Astrocyte (in vitro differentiated cells and primary cell): Measurements from ENCODE around the gene CPAMD8. TPM values are rescaled to one million over a fixed set of nuclear protein-coding genes. Genes with fewer than 3 reads are reported as not detected.

Experiments
- DNase-seq: peaks from one replicate; pipeline ENCODE4 v3.0.0-alpha.2; 2010; ENCODE audit warnings: low read depth
- FAIRE-seq: peaks from 2 replicates; lab custom pipeline; 2011; peaks lifted over from hg19 to GRCh38; lab: Jason Lieb, UNC
- H2AFZ ChIP-seq: 2 replicates; pipeline ENCODE4 v1.6.0; 2012; ENCODE audit warnings: low read depth, low read length, inconsistent platforms
- H3K27ac ChIP-seq: 2 replicates; pipeline ENCODE4 v1.5.1; 2011; ENCODE audit warnings: low read depth, low read length, inconsistent platforms
- H3K27me3 ChIP-seq: 2 replicates; pipeline ENCODE4 v1.6.0; 2011; ENCODE audit warnings: low read length, inconsistent platforms; ENCODE audit not compliant: insufficient read depth
- H3K36me3 ChIP-seq: 2 replicates; pipeline ENCODE4 v1.5.1; 2011; ENCODE audit warnings: low read length, inconsistent platforms; ENCODE audit not compliant: insufficient read depth
- H3K4me1 ChIP-seq: 2 replicates; pipeline ENCODE4 v1.5.1; 2011; ENCODE audit warnings: low read length, inconsistent platforms; ENCODE audit not compliant: insufficient read depth
- H3K4me2 ChIP-seq: 2 replicates; pipeline ENCODE4 v1.6.0; 2012; ENCODE audit warnings: low read length, inconsistent platforms
- H3K4me3 ChIP-seq: 2 replicates; pipeline ENCODE4 v1.5.1; 2011; ENCODE audit warnings: low read depth, mild to moderate bottlenecking, low read length, inconsistent platforms; ENCODE audit not compliant: insufficient read depth
- H3K79me2 ChIP-seq: 2 replicates; pipeline ENCODE4 v1.6.0; 2012; ENCODE audit warnings: mild to moderate bottlenecking, low read length, inconsistent platforms; ENCODE audit not compliant: insufficient read depth
- H3K9ac ChIP-seq: 2 replicates; pipeline ENCODE4 v1.6.0; 2012; ENCODE audit warnings: mild to moderate bottlenecking, low read length, inconsistent platforms
- H3K9me3 ChIP-seq: 2 replicates; pipeline ENCODE4 v1.5.1; 2012; ENCODE audit warnings: low read depth, mild to moderate bottlenecking, low read length, inconsistent platforms; ENCODE audit not compliant: insufficient read depth
- H4K20me1 ChIP-seq: 2 replicates; pipeline ENCODE4 v1.6.0; 2012; ENCODE audit warnings: low read length, inconsistent platforms; ENCODE audit not compliant: insufficient read depth
- H3K27ac Mint-ChIP-seq: one replicate; pipeline ENCODE4 v1.8.0; 2021; ENCODE audit warnings: mild to moderate bottlenecking, mixed read lengths; ENCODE audit not compliant: unreplicated experiment
- H3K27me3 Mint-ChIP-seq: one replicate; pipeline ENCODE4 v1.8.0; 2021; ENCODE audit warnings: low read depth, mixed read lengths; ENCODE audit not compliant: unreplicated experiment
- H3K36me3 Mint-ChIP-seq: one replicate; pipeline ENCODE4 v1.8.0; 2021; ENCODE audit warnings: low read depth, mixed read lengths; ENCODE audit not compliant: unreplicated experiment
- H3K4me1 Mint-ChIP-seq: one replicate; pipeline ENCODE4 v1.8.0; 2021; ENCODE audit warnings: low read depth, mixed read lengths; ENCODE audit not compliant: unreplicated experiment
- H3K4me3 Mint-ChIP-seq: one replicate; pipeline ENCODE4 v1.8.0; 2021; ENCODE audit warnings: mild to moderate bottlenecking, moderate library complexity, mixed read lengths; ENCODE audit not compliant: unreplicated experiment
- H3K9me3 Mint-ChIP-seq: one replicate; pipeline ENCODE4 v1.8.0; 2021; ENCODE audit warnings: mild to moderate bottlenecking, mixed read lengths; ENCODE audit not compliant: unreplicated experiment
- EZH2 ChIP-seq: IDR thresholded peaks from 2 replicates; pipeline ENCODE4 v1.6.1; 2012; ENCODE audit warnings: mild to moderate bottlenecking, low read length, inconsistent platforms; ENCODE audit not compliant: insufficient read depth
- total RNA-seq: library from RNA; stranded (reverse); gene quantifications from 2 replicates; pipeline ENCODE4 v1.2.1, GENCODE V29; 2021
- TF ChIP-seq, protein P1 (sequence below): IDR thresholded peaks from 2 replicates; pipeline ENCODE4 v1.5.1; 2011; ENCODE audit warnings: low read depth, mild to moderate bottlenecking, inconsistent platforms, low read length, moderate library complexity; ENCODE audit not compliant: insufficient read depth

CPAMD8 gene
- total RNA-seq, 1 donor from 2014 or later, result 1.9 TPM

DNA sequence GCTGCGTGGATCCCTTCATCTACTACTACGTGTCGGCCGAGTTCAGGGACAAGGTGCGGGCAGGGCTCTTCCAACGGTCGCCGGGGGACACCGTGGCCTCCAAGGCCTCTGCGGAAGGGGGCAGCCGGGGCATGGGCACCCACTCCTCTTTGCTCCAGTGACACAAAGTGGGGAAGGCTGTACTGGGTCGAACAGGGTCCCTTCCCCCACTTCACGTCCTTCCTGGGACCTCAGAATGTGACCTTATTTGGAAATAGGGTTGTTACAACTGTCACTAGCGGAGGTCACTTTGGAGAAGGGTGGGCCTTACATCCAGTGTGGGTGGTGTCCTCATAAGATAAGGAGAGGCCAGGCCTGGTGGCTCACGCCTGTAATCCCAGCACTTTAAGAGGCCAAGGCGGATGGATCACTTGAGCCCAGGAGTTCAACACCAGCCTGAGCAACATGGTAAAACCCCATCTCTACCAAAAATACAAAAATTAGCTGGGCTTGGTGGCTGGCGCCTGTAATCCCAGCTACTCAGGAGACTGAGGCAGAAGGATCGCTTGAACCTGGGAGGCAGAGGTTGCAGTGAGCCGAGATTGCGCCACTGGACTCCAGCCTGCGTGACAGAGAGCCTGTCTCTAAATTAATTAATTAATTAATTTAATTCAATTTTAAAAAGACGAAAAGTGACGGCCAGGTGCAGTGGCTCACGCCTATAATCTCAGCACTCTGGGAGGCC lies 136.0 kb downstream of the CPAMD8 start:
- H3K9ac ChIP-seq, result no peak overlapping the region
- H3K27ac Mint-ChIP-seq, result no peak overlapping the region
- H2AFZ ChIP-seq, result no peak overlapping the region
- H3K4me2 ChIP-seq, result no peak overlapping the region
- no peaks in the 10 kb centered on the region for H4K20me1 ChIP-seq
- TF ChIP-seq, protein P1, sequence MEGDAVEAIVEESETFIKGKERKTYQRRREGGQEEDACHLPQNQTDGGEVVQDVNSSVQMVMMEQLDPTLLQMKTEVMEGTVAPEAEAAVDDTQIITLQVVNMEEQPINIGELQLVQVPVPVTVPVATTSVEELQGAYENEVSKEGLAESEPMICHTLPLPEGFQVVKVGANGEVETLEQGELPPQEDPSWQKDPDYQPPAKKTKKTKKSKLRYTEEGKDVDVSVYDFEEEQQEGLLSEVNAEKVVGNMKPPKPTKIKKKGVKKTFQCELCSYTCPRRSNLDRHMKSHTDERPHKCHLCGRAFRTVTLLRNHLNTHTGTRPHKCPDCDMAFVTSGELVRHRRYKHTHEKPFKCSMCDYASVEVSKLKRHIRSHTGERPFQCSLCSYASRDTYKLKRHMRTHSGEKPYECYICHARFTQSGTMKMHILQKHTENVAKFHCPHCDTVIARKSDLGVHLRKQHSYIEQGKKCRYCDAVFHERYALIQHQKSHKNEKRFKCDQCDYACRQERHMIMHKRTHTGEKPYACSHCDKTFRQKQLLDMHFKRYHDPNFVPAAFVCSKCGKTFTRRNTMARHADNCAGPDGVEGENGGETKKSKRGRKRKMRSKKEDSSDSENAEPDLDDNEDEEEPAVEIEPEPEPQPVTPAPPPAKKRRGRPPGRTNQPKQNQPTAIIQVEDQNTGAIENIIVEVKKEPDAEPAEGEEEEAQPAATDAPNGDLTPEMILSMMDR, result no peak
- no peak for TF ChIP-seq EZH2
- H3K36me3 Mint-ChIP-seq, result no peaks in the 10 kb centered on the region
- H3K27me3 Mint-ChIP-seq, result peaks cover 30% of the 10 kb centered on the region
- H3K9me3 ChIP-seq, result no peaks in the 10 kb centered on the region
- H3K9me3 Mint-ChIP-seq, result no peaks in the 10 kb centered on the region
- DNase-seq (no peak), FAIRE-seq (no peak)
- no peak overlapping the region for H3K4me3 Mint-ChIP-seq
- no peaks in the 10 kb centered on the region for H3K4me1 ChIP-seq
- peaks cover 4% of the 10 kb centered on the region for H3K27me3 ChIP-seq
- H3K4me3 ChIP-seq, result no peak overlapping the region
- no peak overlapping the region for H3K27ac ChIP-seq
- H3K36me3 ChIP-seq, result no peaks in the 10 kb centered on the region
- no peaks in the 10 kb centered on the region for H3K4me1 Mint-ChIP-seq
- H3K79me2 ChIP-seq, result no peaks in the 10 kb centered on the region

DNA sequence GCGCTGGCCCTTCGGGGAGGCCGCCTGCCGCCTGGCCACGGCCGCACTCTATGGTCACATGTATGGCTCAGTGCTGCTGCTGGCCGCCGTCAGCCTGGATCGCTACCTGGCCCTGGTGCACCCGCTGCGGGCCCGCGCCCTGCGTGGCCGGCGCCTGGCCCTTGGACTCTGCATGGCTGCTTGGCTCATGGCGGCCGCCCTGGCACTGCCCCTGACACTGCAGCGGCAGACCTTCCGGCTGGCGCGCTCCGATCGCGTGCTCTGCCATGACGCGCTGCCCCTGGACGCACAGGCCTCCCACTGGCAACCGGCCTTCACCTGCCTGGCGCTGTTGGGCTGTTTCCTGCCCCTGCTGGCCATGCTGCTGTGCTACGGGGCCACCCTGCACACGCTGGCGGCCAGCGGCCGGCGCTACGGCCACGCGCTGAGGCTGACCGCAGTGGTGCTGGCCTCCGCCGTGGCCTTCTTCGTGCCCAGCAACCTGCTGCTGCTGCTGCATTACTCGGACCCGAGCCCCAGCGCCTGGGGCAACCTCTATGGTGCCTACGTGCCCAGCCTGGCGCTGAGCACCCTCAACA lies 136.6 kb downstream of the CPAMD8 start:
- no peaks in the 10 kb centered on the region for H3K36me3 Mint-ChIP-seq
- H2AFZ ChIP-seq, result no peak overlapping the region
- no peak for FAIRE-seq

More for the DNA sequence above, 136.6 kb downstream of the CPAMD8 start:
- Mint-ChIP-seq H3K9me3 (no peaks in the 10 kb centered on the region), H3K27me3 (peaks cover 25% of the 10 kb centered on the region), H3K4me3 (no peak overlapping the region), H3K27ac (no peak overlapping the region), H3K4me1 (no peaks in the 10 kb centered on the region)
- Histone ChIP-seq H3K36me3 (no peaks in the 10 kb centered on the region), H3K27ac (no peak overlapping the region), H3K4me2 (no peak overlapping the region), H4K20me1 (no peaks in the 10 kb centered on the region), H3K9ac (no peak overlapping the region), H3K9me3 (no peaks in the 10 kb centered on the region), H3K27me3 (no peaks in the 10 kb centered on the region), H3K4me1 (no peaks in the 10 kb centered on the region), H3K4me3 (no peak overlapping the region), H3K79me2 (no peaks in the 10 kb centered on the region)
- DNase-seq, result no peak
- TF ChIP-seq EZH2, result no peak
- TF ChIP-seq, protein P1, result no peak
